K562 (cell line): ENCODE measurements around the gene OBSL1. TPM values are rescaled to one million over a fixed set of nuclear protein-coding genes. Genes with fewer than 3 reads are reported as not detected.

Source experiments
- ATAC-seq: fragments of 200-7000 bp; cut with Tn5 transposase; 3 replicates; pipeline ENCODE4 v1.9.1; 2020; ENCODE audit warnings: moderate library complexity
- BruUV-seq: library from RNA; stranded (reverse); fragments of 400-500 nt; replicated peaks from 2 replicates; lab custom pipeline; 2021; lab: Mats Ljungman, UMichigan
- CTCF ChIA-PET: fragments of 300-600 bp; formaldehyde crosslinking; extraction: SDS; loops from one replicate; lab custom pipeline; 2021; ENCODE audit warnings: low intra/inter-chr PET ratio; lab: Yijun Ruan, JAX
- POLR2A ChIA-PET: fragments of 300-600, 350-650 bp; sonication (Branson Sonifier 250); formaldehyde crosslinking; extraction: SDS; loops from one replicate; lab custom pipeline; 2021; ENCODE audit warnings: antibody characterized with exemption, inconsistent platforms; lab: Yijun Ruan, JAX
- DNase-seq, 4 experiments: peaks; one replicate each; pipeline versions ENCODE4 v3.0.0 to v3.0.0-alpha.2; 2011 to 2018; ENCODE audit warnings: low spot score in 3 of 4, mixed read lengths in 3 of 4; ENCODE audit errors: extremely low read depth in 1 of 4
- FAIRE-seq: peaks from 2 replicates; lab custom pipeline; 2011; peaks lifted over from hg19 to GRCh38; lab: Jason Lieb, UNC
- H2AFZ ChIP-seq: 2 replicates; pipeline ENCODE4 v1.6.0; 2011; ENCODE audit warnings: low read depth, low read length, control low read depth, inconsistent platforms
- H3K27ac ChIP-seq: fragments of 200-600 bp; 3 replicates; pipeline ENCODE4 v1.8.0; 2011; ENCODE audit warnings: low read depth, mild to moderate bottlenecking, control low read depth, inconsistent platforms, low read length, moderate library complexity, mixed read lengths; ENCODE audit errors: extremely low read depth
- H3K27me3 ChIP-seq, 2 experiments: fragments of 300-600 bp in 1 of 2; 2 replicates in 1 of 2; 3 replicates in 1 of 2; pipeline versions ENCODE4 v1.6.0 to v1.8.0; 2011; ENCODE audit warnings: inconsistent platforms in 2 of 2, low read length in 2 of 2, mild to moderate bottlenecking in 1 of 2, mixed read lengths in 1 of 2, moderate library complexity in 1 of 2; ENCODE audit not compliant: control insufficient read depth in 2 of 2, insufficient read depth in 2 of 2
- H3K36me3 ChIP-seq: fragments of 300-600 bp; 3 replicates; pipeline ENCODE4 v1.8.0; 2011; ENCODE audit warnings: mild to moderate bottlenecking, low read length, inconsistent platforms; ENCODE audit not compliant: control insufficient read depth, insufficient read depth
- H3K4me1 ChIP-seq, 2 experiments: fragments of 200-600 bp in 1 of 2; replicated peaks in 1 of 2; 2 replicates in 1 of 2; 3 replicates in 1 of 2; pipeline versions ENCODE4 v1.5.1 to v1.8.0; 2011; ENCODE audit warnings: inconsistent platforms in 2 of 2, low read length in 2 of 2, mild to moderate bottlenecking in 1 of 2, mixed read lengths in 1 of 2, moderate library complexity in 1 of 2; ENCODE audit not compliant: control insufficient read depth in 2 of 2, insufficient read depth in 2 of 2
- H3K4me2 ChIP-seq: 2 replicates; pipeline ENCODE4 v1.6.1; 2011; ENCODE audit warnings: low read length, control low read depth, inconsistent platforms, mixed read lengths; ENCODE audit not compliant: insufficient read depth
- H3K4me3 ChIP-seq: fragments of 200-600 bp; sonication (generic), shearing (Covaris generic); 2 replicates; pipeline ENCODE4 v1.5.1; 2016; ENCODE audit warnings: control low read depth, inconsistent platforms
- H3K79me2 ChIP-seq: fragments of 200-600 bp; 3 replicates; pipeline ENCODE4 v1.8.0; 2011; ENCODE audit warnings: low read length, inconsistent platforms; ENCODE audit not compliant: control insufficient read depth, insufficient read depth
- H3K9ac ChIP-seq, 2 experiments: 2 replicates each; pipeline versions ENCODE4 v1.6.0 to v1.6.1; 2011; ENCODE audit warnings: low read depth in 2 of 2, low read length in 2 of 2, control low read depth in 1 of 2, inconsistent platforms in 1 of 2, mild to moderate bottlenecking in 1 of 2, mixed read lengths in 1 of 2; ENCODE audit not compliant: insufficient read depth in 1 of 2
- H3K9me1 ChIP-seq: one replicate; pipeline ENCODE4 v1.6.0; 2011; ENCODE audit warnings: inconsistent platforms, mild to moderate bottlenecking, low read length, moderate library complexity; ENCODE audit not compliant: control insufficient read depth, insufficient read depth
- H3K9me3 ChIP-seq: replicated peaks from 2 replicates; pipeline ENCODE4 v1.5.1; 2011; ENCODE audit warnings: low read depth, low read length, inconsistent platforms; ENCODE audit not compliant: control insufficient read depth, insufficient read depth
- H4K20me1 ChIP-seq: replicated peaks from 2 replicates; pipeline ENCODE4 v1.6.1; 2011; ENCODE audit warnings: low read length, inconsistent platforms, mixed read lengths; ENCODE audit not compliant: control insufficient read depth, insufficient read depth
- BMI1 ChIP-seq: fragments of 150-350 bp; IDR thresholded peaks from 2 replicates; pipeline ENCODE4 v1.6.1; 2014; ENCODE audit warnings: low read length
- FUS ChIP-seq: fragments of 200-400 bp; formaldehyde crosslinking; optimal IDR thresholded peaks from 2 replicates; pipeline ENCODE3; 2017; ENCODE audit warnings: low read depth, low read length
- RAD21 ChIP-seq, 2 experiments: fragments of 250-450 bp in 1 of 2; fragments of 450-650 bp in 1 of 2; sonication (Bioruptor Pico) in 1 of 2; formaldehyde crosslinking in 1 of 2; IDR thresholded peaks in 1 of 2; conservative IDR thresholded peaks in 1 of 2; 2 replicates each; pipeline versions ENCODE4 v1.4.0 to v1.8.0; 2020 to 2022; ENCODE audit warnings: mild to moderate bottlenecking in 2 of 2, moderate library complexity in 1 of 2
- WGBS: fragments of 100-300 bp; shearing (Covaris generic); methylation state at CpG from one replicate; pipeline ENCODE4 v1.1.6; 2016; ENCODE audit warnings: low coverage, mixed read lengths; ENCODE audit not compliant: insufficient coverage; ENCODE audit errors: missing lambda C conversion rate; 5-methylcytosine and 5-hydroxymethylcytosine counted together
- in situ Hi-C: fragments of 300-500 bp; cut with MboI; formaldehyde crosslinking; loops from 4 replicates; pipeline ENCODE4 v1.15.0; 2018; ENCODE audit warnings: inconsistent platforms, mixed read lengths
- intact Hi-C: fragments of 100-400 bp; cut with micrococcal nuclease; formaldehyde crosslinking; loops from 2 replicates; pipeline ENCODE4 v1.14.2; 2022
- polyA plus RNA-seq, 8 experiments: library from polyadenylated mRNA; depleted of rRNA in 4 of 8; stranded (reverse) in 5 of 8; unstranded in 3 of 8; fragments of >200 nt; fragmentation: Nextera tagmentation in 2 of 8; fragmentation: Illumina TruSeq in 1 of 8; extraction: Ambion mirVana in 2 of 8; extraction: Trizol in 1 of 8; gene quantifications; 2 replicates each; pipeline versions ENCODE4 v1.2.1 to v1.2.3, GENCODE V29; 2011 to 2014; ENCODE audit warnings: inconsistent platforms in 1 of 8, missing spikeins in 1 of 8
- total RNA-seq, 7 experiments: library from RNA; depleted of rRNA in 6 of 7; stranded (reverse); fragments of >200 nt in 6 of 7; fragmentation: Illumina TruSeq in 2 of 7; extraction: Trizol in 2 of 7; gene quantifications; 2 replicates each; pipeline versions ENCODE4 v1.2.1 to v1.2.3, GENCODE V29; 2011 to 2021; ENCODE audit warnings: low replicate concordance in 1 of 7
- TF ChIP-seq, protein P1 (sequence below), 2 experiments: fragments of 450-650 bp; formaldehyde crosslinking in 1 of 2; IDR thresholded peaks; 2 replicates each; pipeline versions ENCODE4 v1.4.0 to v1.6.1; 2014 to 2020; ENCODE audit warnings: mild to moderate bottlenecking in 2 of 2, borderline replicate concordance in 1 of 2, low read depth in 1 of 2
- TF ChIP-seq, protein P2 (sequence below), 3 experiments: IDR thresholded peaks in 2 of 3; conservative IDR thresholded peaks in 1 of 3; 2 replicates each; pipeline ENCODE4 v1.5.1; 2011 to 2012; ENCODE audit warnings: low read length in 3 of 3, mild to moderate bottlenecking in 3 of 3, control low read depth in 2 of 3, improper control_type of control experiment in 1 of 3, inconsistent platforms in 1 of 3, low read depth in 1 of 3, mixed read lengths in 1 of 3, moderate library complexity in 1 of 3; ENCODE audit not compliant: insufficient read depth in 2 of 3

The OBSL1 gene
- total and polyA plus RNA-seq, 9 of the 15 experiments (the other 6 are each of a cell fraction or from before 2014, with no cell fraction given) = 1.2 to 26.6 (median 8.6) TPM

DNA sequence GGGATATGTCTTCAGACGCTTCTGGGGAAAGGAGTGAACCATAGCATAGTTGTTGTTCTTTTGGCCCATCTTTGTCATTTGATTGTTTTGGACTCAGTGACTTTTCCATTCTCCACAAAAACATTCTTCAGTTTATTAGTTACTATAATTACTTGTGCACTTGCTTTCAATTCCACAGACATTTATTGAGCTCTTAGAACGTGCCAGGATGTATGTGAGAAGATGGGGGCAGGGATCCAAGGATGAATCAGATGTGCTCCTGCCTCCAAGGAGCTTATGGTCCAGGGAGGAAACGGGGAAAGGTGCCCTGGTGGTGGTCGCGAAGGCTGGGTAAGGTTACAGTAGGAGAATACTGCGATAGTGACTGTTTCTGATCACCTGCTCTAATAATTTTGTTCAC, 49.2 kb upstream of the OBSL1 start (continued):
- no peak for TF ChIP-seq BMI1

DNA sequence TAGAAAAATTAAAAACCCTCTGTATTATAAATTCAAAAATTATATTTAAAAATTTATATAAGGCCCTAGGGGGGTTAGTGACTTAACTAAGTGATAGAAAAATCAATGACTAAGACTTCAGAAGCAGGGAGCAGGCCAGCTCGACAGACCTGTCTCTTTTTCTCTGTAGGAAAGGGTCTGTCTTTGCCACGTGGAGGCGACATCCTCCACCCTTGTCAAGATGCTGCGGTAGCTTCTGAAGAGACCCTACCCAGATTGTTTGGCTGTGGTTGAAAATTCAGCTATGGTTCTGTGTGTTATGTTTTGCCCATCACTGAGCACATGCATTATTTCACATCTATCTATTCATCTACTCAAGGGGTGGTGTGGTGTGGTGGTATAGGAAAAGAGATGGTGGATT, 47.9 kb upstream of the OBSL1 start:
- Histone ChIP-seq H3K4me2 (no peak overlapping the region), H3K4me3 (no peak overlapping the region), H3K9me1 (no peaks in the 10 kb centered on the region), H2AFZ (no peak overlapping the region), H3K36me3 (no peaks in the 10 kb centered on the region), H3K27ac (no peak overlapping the region), H3K9ac (no peak overlapping the region), H3K79me2 (no peaks in the 10 kb centered on the region), H3K9me3 (no peaks in the 10 kb centered on the region), H3K27me3 (peaks cover 2 to 5% of the 10 kb centered on the region in 2 experiments; a peak in 1 of 5 replicates), H4K20me1 (no peaks in the 10 kb centered on the region; the same call in 1 of the 2 replicates), H3K4me1 (no peaks in the 10 kb centered on the region; a peak in 1 of 5 replicates)
- in situ Hi-C loops = no loop called here
- TF ChIP-seq, protein P1, sequence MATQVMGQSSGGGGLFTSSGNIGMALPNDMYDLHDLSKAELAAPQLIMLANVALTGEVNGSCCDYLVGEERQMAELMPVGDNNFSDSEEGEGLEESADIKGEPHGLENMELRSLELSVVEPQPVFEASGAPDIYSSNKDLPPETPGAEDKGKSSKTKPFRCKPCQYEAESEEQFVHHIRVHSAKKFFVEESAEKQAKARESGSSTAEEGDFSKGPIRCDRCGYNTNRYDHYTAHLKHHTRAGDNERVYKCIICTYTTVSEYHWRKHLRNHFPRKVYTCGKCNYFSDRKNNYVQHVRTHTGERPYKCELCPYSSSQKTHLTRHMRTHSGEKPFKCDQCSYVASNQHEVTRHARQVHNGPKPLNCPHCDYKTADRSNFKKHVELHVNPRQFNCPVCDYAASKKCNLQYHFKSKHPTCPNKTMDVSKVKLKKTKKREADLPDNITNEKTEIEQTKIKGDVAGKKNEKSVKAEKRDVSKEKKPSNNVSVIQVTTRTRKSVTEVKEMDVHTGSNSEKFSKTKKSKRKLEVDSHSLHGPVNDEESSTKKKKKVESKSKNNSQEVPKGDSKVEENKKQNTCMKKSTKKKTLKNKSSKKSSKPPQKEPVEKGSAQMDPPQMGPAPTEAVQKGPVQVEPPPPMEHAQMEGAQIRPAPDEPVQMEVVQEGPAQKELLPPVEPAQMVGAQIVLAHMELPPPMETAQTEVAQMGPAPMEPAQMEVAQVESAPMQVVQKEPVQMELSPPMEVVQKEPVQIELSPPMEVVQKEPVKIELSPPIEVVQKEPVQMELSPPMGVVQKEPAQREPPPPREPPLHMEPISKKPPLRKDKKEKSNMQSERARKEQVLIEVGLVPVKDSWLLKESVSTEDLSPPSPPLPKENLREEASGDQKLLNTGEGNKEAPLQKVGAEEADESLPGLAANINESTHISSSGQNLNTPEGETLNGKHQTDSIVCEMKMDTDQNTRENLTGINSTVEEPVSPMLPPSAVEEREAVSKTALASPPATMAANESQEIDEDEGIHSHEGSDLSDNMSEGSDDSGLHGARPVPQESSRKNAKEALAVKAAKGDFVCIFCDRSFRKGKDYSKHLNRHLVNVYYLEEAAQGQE (IDR thresholded peaks at IDR 0.05; ENCODE audit: borderline replicate concordance) = peak; percentile 33; the same call in 1 of the 2 replicates
- TF ChIP-seq, protein P1 (CRISPR knock-in tag; IDR thresholded peaks at IDR 0.05; ENCODE audit: low read depth) = no peak
- peak in 1 of 2 experiments; percentile 56; a peak in 2 of 4 replicates for TF ChIP-seq RAD21 (CRISPR knock-in tag; conservative IDR thresholded peaks at IDR 0.05 in 1 of 2, IDR thresholded peaks at IDR 0.05 in 1 of 2)
- TF ChIP-seq, protein P2, sequence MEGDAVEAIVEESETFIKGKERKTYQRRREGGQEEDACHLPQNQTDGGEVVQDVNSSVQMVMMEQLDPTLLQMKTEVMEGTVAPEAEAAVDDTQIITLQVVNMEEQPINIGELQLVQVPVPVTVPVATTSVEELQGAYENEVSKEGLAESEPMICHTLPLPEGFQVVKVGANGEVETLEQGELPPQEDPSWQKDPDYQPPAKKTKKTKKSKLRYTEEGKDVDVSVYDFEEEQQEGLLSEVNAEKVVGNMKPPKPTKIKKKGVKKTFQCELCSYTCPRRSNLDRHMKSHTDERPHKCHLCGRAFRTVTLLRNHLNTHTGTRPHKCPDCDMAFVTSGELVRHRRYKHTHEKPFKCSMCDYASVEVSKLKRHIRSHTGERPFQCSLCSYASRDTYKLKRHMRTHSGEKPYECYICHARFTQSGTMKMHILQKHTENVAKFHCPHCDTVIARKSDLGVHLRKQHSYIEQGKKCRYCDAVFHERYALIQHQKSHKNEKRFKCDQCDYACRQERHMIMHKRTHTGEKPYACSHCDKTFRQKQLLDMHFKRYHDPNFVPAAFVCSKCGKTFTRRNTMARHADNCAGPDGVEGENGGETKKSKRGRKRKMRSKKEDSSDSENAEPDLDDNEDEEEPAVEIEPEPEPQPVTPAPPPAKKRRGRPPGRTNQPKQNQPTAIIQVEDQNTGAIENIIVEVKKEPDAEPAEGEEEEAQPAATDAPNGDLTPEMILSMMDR (IDR thresholded peaks at IDR 0.05 in 2 of 3, conservative IDR thresholded peaks at IDR 0.05 in 1 of 3; ENCODE audit: insufficient read depth in 2 of 3, low read depth in 1 of 3, low read length in 3 of 3) = peak; percentile 39 to 54 (median 47); a peak in 5 of 6 replicates
- no peak for TF ChIP-seq FUS
- FAIRE-seq = peak; percentile 32
- DNase-seq = peak in 2 of 4 experiments; percentile 35 to 40
- ChIA-PET CTCF (no interaction called here), POLR2A (no interaction called here)
- 8% methylated on average over 4 of the region's 4 CpGs for WGBS
- BruUV-seq = no TSS peak
- peak; percentile 85 for ATAC-seq
- intact Hi-C loops = loop anchor here (1.0 kb wide), 1 partner anchor 23 kb away; no protein-coding TSS in a partner anchor
